Heart left ventricle (tissue), 13 donors: ENCODE measurements around the gene ZNF668.

ENCODE experiments used
- POLR2A ChIP-seq, 2 donors: fragments of 450-650 bp; IDR thresholded peaks; one replicate each; pipeline ENCODE4 v1.6.1; 2017; ENCODE audit warnings: antibody characterized with exemption in 2 of 2, mild to moderate bottlenecking in 2 of 2, moderate library complexity in 2 of 2
- TF ChIP-seq, protein P1 (sequence below), 12 donors: fragments of 200-600 bp; sonication (generic) in 4 of 12; IDR thresholded peaks; one replicate each; pipeline versions ENCODE4 v1.5.0 to v1.8.0; 2018 to 2022; ENCODE audit warnings: antibody characterized with exemption in 12 of 12, mild to moderate bottlenecking in 5 of 12
- donor health status: ischemic (EF 13 %, LVEDD 7.1; RV severe dilation, severe dysfunction).
- donor health status: DM: no; HTN: yes; CAD: no.
- donor health status: DM: no; HTN: no; CAD: no.
- donor health status: ischemic (EF 25% LVEDD 6.9; RV normal size, moderate dysfunction).
- donor health status: ischemic (EF 25% LVEDD 5.7; RV mildly dilated, moderate dysfunction).
- donor health status: ischemic (EF 35%, LVEDD 5.7; RV mildly dilated, moderate dysfunction).
- donor health status: nonischemic (EF 11% LVEDD 7.7; RV severe dilation, severe dysfunction).
- donor health status: DM: yes; HTN: yes; CAD: no.
- donor health status: PGD.
- donor health status: ischemic (EF 29% LVEDD 5.4; RV normal size, mild dysfunction).
- donor health status: nonischemic (EF 23%, LVEDD 6.1; RV moderate dilation, normal function).

DNA sequence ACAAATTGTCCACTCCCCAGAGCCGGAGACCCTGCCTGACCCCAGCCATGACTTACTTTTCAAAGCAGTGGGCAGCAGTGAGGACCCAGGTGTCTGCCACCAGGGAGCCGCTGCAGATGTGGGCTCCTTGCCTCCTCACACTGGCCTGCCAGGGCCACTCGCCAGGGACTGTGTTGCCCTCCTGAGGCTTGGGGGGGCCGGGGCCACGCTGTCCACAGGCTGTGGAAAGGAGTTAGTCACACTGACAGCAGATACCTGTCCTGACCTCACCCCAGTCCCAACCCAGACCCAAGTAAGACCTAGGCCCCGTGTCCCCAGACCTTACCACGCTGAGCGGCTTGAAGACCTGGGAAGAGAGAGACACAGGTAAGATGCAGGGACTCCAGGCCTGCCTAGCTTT is 13.4 kb upstream of the ZNF668 start:
- TF ChIP-seq, protein P1, sequence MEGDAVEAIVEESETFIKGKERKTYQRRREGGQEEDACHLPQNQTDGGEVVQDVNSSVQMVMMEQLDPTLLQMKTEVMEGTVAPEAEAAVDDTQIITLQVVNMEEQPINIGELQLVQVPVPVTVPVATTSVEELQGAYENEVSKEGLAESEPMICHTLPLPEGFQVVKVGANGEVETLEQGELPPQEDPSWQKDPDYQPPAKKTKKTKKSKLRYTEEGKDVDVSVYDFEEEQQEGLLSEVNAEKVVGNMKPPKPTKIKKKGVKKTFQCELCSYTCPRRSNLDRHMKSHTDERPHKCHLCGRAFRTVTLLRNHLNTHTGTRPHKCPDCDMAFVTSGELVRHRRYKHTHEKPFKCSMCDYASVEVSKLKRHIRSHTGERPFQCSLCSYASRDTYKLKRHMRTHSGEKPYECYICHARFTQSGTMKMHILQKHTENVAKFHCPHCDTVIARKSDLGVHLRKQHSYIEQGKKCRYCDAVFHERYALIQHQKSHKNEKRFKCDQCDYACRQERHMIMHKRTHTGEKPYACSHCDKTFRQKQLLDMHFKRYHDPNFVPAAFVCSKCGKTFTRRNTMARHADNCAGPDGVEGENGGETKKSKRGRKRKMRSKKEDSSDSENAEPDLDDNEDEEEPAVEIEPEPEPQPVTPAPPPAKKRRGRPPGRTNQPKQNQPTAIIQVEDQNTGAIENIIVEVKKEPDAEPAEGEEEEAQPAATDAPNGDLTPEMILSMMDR (IDR thresholded peaks at IDR 0.05) = no peak
- no peak for TF ChIP-seq POLR2A (IDR thresholded peaks at IDR 0.05)
